Activated CD4-positive, alpha-beta T cell treated with anti-CD3 and anti-CD28 coated beads, Interleukin-2, Interleukin-6, amounts not matched to agents 100 ng/mL and 50 ng/mL, durations not matched to agents 16 hours and 8 hours (primary cell): ENCODE results near the gene DACT3.

Source experiments
- DNase-seq: peaks from one replicate; pipeline ENCODE4 v3.0.0-alpha.2; 2020

Gene DACT3

GRCh38 chr19:46665072-46665471, 4.1 kb upstream of the DACT3 start:
- DNase-seq: no peak

- peak; percentile 80 for DNase-seq
Observed at GRCh38 chr19:46661735-46662592, 982 bp upstream of the DACT3 start.

DNA sequence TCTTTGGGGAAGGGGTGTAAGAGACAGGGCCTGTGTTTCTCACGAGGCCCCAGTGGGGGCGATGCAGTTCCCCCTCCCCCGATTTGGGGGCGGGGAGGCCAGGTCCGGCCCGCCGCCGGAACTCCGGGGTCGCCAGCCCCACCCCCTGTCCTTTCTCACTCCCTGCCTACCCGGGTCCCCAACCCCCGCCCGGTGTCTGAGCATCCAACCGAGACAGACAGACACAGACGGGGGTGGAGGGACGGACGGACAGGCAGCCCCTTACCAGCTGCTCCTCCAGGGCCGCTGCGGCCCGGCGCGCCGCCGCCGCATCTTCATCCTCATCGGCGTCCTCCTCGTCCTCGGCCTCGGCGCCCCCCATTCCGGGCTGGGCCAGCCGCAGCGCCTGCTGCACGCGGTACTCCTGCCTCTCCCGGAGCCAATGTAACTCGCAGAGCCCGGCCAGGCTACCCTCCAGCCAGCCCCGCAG, 397 bp downstream of the DACT3 start:
- DNase-seq: no peak

GRCh38 chr19:46660008-46660517, 919 bp downstream of the DACT3 start:
- DNase-seq: no peak

- DNase-seq: no peak
Observed at GRCh38 chr19:46659151-46660007, 1.6 kb downstream of the DACT3 start.

GRCh38 chr19:46656541-46656940, 4.4 kb downstream of the DACT3 start:
- no peak for DNase-seq

- no peak for DNase-seq
Observed at GRCh38 chr19:46654621-46655152, 6.3 kb downstream of the DACT3 start.

DNA sequence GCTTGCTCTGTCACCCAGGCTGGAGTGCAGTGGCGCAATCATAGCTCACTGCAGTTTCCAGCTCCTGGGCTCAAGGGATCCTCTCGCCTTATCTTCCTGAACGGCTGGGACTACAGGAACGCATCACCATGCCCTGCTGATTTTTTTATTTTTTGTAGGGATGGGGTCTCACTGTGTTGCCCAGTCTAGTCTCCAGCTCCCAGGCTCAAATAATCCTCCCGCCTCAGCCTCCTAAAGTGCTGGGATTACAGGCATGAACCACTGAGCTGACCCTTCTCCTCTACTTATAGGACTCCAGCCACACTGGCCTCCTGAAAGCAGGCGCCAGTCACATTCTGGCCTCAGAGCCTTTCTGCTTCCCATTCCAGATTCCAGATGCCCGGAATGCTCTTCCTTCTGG, 10.5 kb downstream of the DACT3 start:
- no peak for DNase-seq

- DNase-seq: no peak
Observed at GRCh38 chr19:46648961-46649960, 11.7 kb downstream of the DACT3 start.

GRCh38 chr19:46648060-46648960, 12.7 kb downstream of the DACT3 start:
- no peak for DNase-seq

GRCh38 chr19:46646402-46646801, 14.6 kb downstream of the DACT3 start:
- DNase-seq: no peak

- DNase-seq: no peak
Observed at GRCh38 chr19:46644720-46645119, 16.3 kb downstream of the DACT3 start.

- no peak for DNase-seq
Observed at GRCh38 chr19:46640656-46641055, 20.3 kb downstream of the DACT3 start.

- DNase-seq: peak; percentile 34
Observed at GRCh38 chr19:46639358-46640182, 21.4 kb downstream of the DACT3 start.

- no peak for DNase-seq
Observed at GRCh38 chr19:46637224-46637623, 23.8 kb downstream of the DACT3 start.

DNA sequence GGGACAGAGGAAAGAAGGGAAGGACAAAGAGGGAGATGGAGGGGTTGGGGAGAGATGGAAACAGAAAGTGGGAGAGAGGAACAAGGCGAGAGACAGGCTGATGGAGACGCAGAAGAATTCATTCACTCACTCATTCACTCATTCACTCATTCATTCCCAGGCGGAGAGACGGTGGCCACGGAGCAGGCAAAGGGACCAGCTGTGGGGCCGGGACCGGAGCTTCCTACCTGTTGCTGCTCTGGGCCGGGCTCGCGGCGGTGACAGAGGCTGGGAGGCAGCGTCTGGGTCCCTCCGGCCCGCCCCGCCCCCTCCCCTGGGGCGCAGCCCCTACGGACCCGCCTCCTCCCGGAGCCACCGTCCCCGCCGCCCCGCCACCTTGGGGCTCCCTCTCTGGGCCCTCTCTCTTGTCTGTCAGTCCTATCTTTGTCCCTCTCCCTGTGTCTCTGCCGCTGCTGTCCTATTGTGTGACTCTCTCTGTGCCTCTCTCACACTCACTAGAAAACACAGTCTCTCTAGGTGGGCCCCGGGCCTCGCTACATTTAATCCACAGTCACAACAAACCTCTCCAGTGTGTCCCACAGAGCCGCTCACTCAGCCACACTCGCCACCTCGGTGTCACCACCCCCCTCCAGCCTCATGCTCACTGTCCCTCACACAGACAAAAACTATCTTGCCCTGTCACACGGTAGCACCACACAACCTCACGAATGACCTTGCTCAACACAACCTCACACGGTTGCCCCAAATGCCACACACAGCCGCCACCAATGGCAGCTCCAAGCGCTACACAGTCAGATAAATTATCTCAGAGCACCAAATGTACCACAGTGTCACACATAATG, 24.8 kb downstream of the DACT3 start, which contains the start of gene GNG8:
Gene GNG8, minus strand, starts transcription at position 283 of the 842 bp plus-strand sequence. CDS start 1,520 bp downstream, outside the sequence.
- DNase-seq: no peak

DNA sequence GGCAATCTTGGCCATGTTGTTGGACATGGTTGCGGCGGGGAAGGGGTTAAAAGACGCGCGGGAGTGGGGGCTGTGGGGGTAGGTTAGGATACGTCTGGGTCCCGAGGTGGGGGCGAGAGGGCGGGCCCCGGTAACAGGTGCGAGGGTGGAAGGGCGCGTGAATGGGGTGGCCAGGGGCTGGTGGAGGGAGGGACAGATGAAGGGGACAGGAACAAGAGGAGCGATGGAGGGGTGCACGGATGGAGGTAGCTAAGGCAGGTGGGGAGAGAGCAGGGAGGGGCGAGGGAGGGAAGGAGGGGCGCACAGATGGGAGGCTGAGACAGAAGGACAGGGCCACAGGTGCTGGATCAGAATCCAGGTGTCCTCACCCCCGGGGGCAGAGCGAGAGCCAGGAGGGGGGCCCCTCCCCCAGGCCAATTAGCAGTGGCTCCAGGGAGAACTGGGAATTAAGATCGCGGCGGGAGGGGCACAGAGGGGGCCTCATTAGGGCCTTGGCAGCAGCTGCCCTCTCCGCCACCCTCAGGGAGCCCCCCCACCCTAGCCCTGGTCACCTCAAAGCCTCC, 26.2 kb downstream of the DACT3 start:
- DNase-seq: no peak

DNA sequence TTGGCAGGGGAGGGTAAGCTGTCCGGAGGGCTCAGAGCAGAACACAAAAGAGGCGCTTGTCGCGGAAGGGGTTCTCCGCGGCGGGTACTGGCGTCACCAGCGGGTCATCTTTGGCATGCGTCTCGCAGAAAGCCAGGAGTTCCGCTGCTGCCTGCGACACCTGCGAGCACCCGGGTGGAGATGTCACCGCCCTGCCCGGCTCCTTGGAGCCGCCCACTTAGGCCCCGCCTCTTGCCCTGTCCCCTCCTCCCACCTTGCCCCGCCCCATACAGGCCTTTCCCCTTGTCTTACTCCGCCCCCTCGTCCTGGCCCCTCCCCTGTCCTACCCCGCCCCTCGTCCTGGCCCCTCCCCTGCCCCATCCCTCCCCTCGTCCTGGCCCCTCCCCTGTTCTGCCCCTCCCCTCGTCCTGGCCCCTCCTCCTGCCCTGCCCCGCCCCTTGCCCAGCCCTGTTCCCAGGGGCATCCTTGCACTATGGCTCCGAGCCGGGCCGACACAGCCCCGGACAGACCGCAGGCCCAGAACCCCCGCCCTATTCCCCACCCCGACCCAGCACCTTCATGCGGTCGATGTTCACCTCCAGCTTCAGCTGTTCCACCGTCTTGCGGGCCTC, 26.8 kb downstream of the DACT3 start:
- peak; percentile 96 for DNase-seq
